ENCODE measurements around the gene PPP1R1B.

PPP1R1B gene

GRCh38 chr17:39683295-39683939 is 56.7 kb downstream of the PPP1R1B start:
- Histone ChIP-seq H2AK5ac (ENCODE audit: low read length) (no peak overlapping the region), H4K5ac (ENCODE audit: low read length) (no peak overlapping the region), H2BK120ac (ENCODE audit: low read depth, low read length) (no peak overlapping the region), H2BK15ac (replicated peaks; ENCODE audit: low read depth) (no peak overlapping the region), H3K23ac (ENCODE audit: low read length) (no peak overlapping the region), H3K9ac (ENCODE audit: low read length) (no peak overlapping the region), H3K79me2 (ENCODE audit: control insufficient read depth, insufficient read depth, low read length) (no peaks in the 10 kb centered on the region), H4K8ac (ENCODE audit: low read depth, low read length) (no peak overlapping the region), H3K27me3 (ENCODE audit: insufficient read depth, low read length, poor library complexity) (no peaks in the 10 kb centered on the region), H3K4me1 (ENCODE audit: control insufficient read depth, low read depth, low read length) (peaks cover under 1% of the 10 kb centered on the region), H3K27ac (ENCODE audit: low read depth, low read length) (no peak overlapping the region), H3K4me3 (ENCODE audit: low read length) (no peak overlapping the region), H3K18ac (ENCODE audit: low read length) (no peak overlapping the region), H3K4ac (ENCODE audit: low read depth, low read length) (no peak overlapping the region), H3K36me3 (ENCODE audit: control insufficient read depth, insufficient read depth, low read length) (no peaks in the 10 kb centered on the region), H3K4me2 (ENCODE audit: low read length) (no peak overlapping the region), H3K79me1 (ENCODE audit: low read length) (peaks cover 2% of the 10 kb centered on the region), H3K56ac (ENCODE audit: low read length) (no peak overlapping the region), H2BK5ac (ENCODE audit: low read length) (no peak overlapping the region)
- no peak for DNase-seq
- no CpG with 5 or more reads among the region's 9 CpGs for WGBS (ENCODE audit: extremely low coverage, insufficient coverage, low lambda C conversion rate)

GRCh38 chr17:39684369-39685192 is 57.8 kb downstream of the PPP1R1B start:
- Histone ChIP-seq H3K23ac (ENCODE audit: low read length) (no peak overlapping the region), H3K4ac (ENCODE audit: low read depth, low read length) (no peak overlapping the region), H3K4me3 (ENCODE audit: low read length) (no peak overlapping the region), H3K79me2 (ENCODE audit: control insufficient read depth, insufficient read depth, low read length) (no peaks in the 10 kb centered on the region), H4K5ac (ENCODE audit: low read length) (no peak overlapping the region), H3K4me1 (ENCODE audit: control insufficient read depth, low read depth, low read length) (peaks cover 7% of the 10 kb centered on the region), H3K18ac (ENCODE audit: low read length) (no peak overlapping the region), H4K8ac (ENCODE audit: low read depth, low read length) (no peak overlapping the region), H3K79me1 (ENCODE audit: low read length) (peaks cover 2% of the 10 kb centered on the region), H2BK120ac (ENCODE audit: low read depth, low read length) (no peak overlapping the region), H3K9ac (ENCODE audit: low read length) (no peak overlapping the region), H2AK5ac (ENCODE audit: low read length) (no peak overlapping the region), H2BK15ac (replicated peaks; ENCODE audit: low read depth) (no peak overlapping the region), H3K27ac (ENCODE audit: low read depth, low read length) (no peak overlapping the region), H3K4me2 (ENCODE audit: low read length) (no peak overlapping the region), H3K27me3 (ENCODE audit: insufficient read depth, low read length, poor library complexity) (no peaks in the 10 kb centered on the region), H3K36me3 (ENCODE audit: control insufficient read depth, insufficient read depth, low read length) (no peaks in the 10 kb centered on the region), H3K56ac (ENCODE audit: low read length) (no peak overlapping the region), H2BK5ac (ENCODE audit: low read length) (no peak overlapping the region)
- WGBS (ENCODE audit: extremely low coverage, insufficient coverage, low lambda C conversion rate), result no CpG with 5 or more reads among the region's 12 CpGs
- DNase-seq, result no peak
